ENCODE measurements around the gene RFXAP. TPM values are rescaled to one million over a fixed set of nuclear protein-coding genes. Genes with fewer than 3 reads are reported as not detected.

RFXAP gene
- 1.0 and 1.7 TPM in 2 replicates for total RNA-seq

GRCh38 chr13:36818804-36819738 lies at the start of gene RFXAP:
Gene RFXAP, plus strand, starts transcription at chr13:36819222. Its CDS starts 136 bp downstream, at chr13:36819358.

Other genes starting within 250 kb of the RFXAP start
- gene SERTM1, start 145.2 kb upstream of the RFXAP start, total RNA-seq: not detected in 2 replicates
- gene SMAD9, start 101.0 kb downstream of the RFXAP start, total RNA-seq: 2.1 and 2.7 TPM in 2 replicates
- 27.4 and 27.5 TPM in 2 replicates for gene ALG5, start 180.1 kb downstream of the RFXAP start, total RNA-seq
- 61.8 and 69.1 TPM in 2 replicates for gene EXOSC8, start 181.6 kb downstream of the RFXAP start, total RNA-seq
- 36.8 and 40.6 TPM in 2 replicates for gene SUPT20H, start 240.5 kb downstream of the RFXAP start, total RNA-seq